PC-9 (cell line): ENCODE results near the gene FBXW7.

Experiments
- CTCF ChIP-seq: fragments of 200-600 bp; sonication (generic); conservative IDR thresholded peaks from 2 replicates; pipeline ENCODE4 v1.6.1; 2017; ENCODE audit warnings: mixed run types, antibody characterized with exemption, mild to moderate bottlenecking, moderate library complexity
- EZH2 ChIP-seq: fragments of 200-600 bp; sonication (generic); IDR thresholded peaks from 2 replicates; pipeline ENCODE4 v1.8.0; 2017; ENCODE audit warnings: antibody characterized with exemption, low read depth

GRCh38 chr4:152554742-152555141 is 18.9 kb upstream of the FBXW7 start:
- TF ChIP-seq CTCF (no peak), EZH2 (no peak)
